HG02678 (cell line): Measurements from ENCODE around the gene PRR20E.
"Not testable (repeated sequence)": the region's sequence is repeated elsewhere in the genome, so short reads cannot be mapped to it uniquely, and the experiment has no call there.

Experiments
- ATAC-seq: cut with Tn5 transposase; IDR thresholded peaks from one replicate; pipeline ENCODE4 v1.9.1; 2021; ENCODE audit warnings: mild to moderate bottlenecking, moderate library complexity; ENCODE audit not compliant: unreplicated experiment

PRR20E gene

GRCh38 chr13:57166897-57167296, at the start of gene PRR20E:
Gene PRR20E (plus strand): TSS chr13:57167197. CDS start chr13:57167584, 387 bp downstream.
- ATAC-seq = not testable (repeated sequence)

- no peak for ATAC-seq
Observed at GRCh38 chr13:57123681-57124080, 43.3 kb upstream of the PRR20E start.

GRCh38 chr13:57128909-57129308, 38.1 kb upstream of the PRR20E start:
- ATAC-seq = no peak

- ATAC-seq = no peak
Observed at GRCh38 chr13:57136093-57136492, 30.9 kb upstream of the PRR20E start.

- no peak for ATAC-seq
Observed at GRCh38 chr13:57137585-57137984, 29.4 kb upstream of the PRR20E start.

- ATAC-seq = no peak
Observed at GRCh38 chr13:57138988-57139387, 28.0 kb upstream of the PRR20E start.

GRCh38 chr13:57139781-57140180, 27.2 kb upstream of the PRR20E start:
- ATAC-seq = not testable (repeated sequence)

GRCh38 chr13:57140235-57140968, 26.6 kb upstream of the PRR20E start, which contains the start of gene PRR20A:
Gene PRR20A (plus strand): TSS chr13:57140918. CDS start chr13:57141305, 387 bp downstream.
- not testable (repeated sequence) for ATAC-seq

- not testable (repeated sequence) for ATAC-seq
Observed at GRCh38 chr13:57147188-57147587, 19.8 kb upstream of the PRR20E start, which contains the start of gene PRR20B. Gene PRR20B (plus strand): TSS chr13:57147488. CDS start chr13:57147875, 387 bp downstream.

- ATAC-seq = not testable (repeated sequence)
Observed at GRCh38 chr13:57148106-57148505, 18.9 kb upstream of the PRR20E start.

GRCh38 chr13:57153761-57154160, 13.2 kb upstream of the PRR20E start, which contains the start of gene PRR20C:
Gene PRR20C (plus strand): TSS chr13:57154061. CDS start chr13:57154448, 387 bp downstream.
- ATAC-seq = not testable (repeated sequence)

GRCh38 chr13:57160332-57160731, 6.7 kb upstream of the PRR20E start, which contains the start of gene PRR20D:
Gene PRR20D (plus strand): TSS chr13:57160632. CDS start chr13:57161019, 387 bp downstream.
- not testable (repeated sequence) for ATAC-seq

- no peak for ATAC-seq
Observed at GRCh38 chr13:57191667-57192066, 24.7 kb downstream of the PRR20E start.

GRCh38 chr13:57212989-57213388, 46.0 kb downstream of the PRR20E start:
- no peak for ATAC-seq
